ENCODE data around the gene SLC34A2.

DNA sequence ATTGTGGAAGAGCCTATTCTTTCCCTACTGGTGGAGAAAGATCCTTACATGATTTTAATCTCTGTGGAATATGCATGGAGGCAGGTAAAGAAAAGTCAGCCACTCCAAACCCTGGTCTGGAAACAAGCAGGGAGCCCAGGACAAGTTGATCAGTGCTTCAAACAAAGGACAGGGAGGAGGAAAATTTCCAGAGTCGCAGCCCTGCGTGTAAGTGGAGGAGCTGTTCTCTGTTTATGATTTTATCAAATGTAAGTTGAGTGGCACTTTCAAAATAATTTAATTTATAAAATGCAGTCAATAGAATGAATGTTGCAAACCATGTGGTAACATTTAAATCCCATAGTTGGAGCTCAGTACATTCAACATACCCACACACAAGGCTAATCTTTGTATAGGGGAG is 57.0 kb downstream of the SLC34A2 start:
- TF ChIP-seq FOXM1 (IDR thresholded peaks at IDR 0.05; ENCODE audit: borderline replicate concordance, low read depth): no peak
- no peak for TF ChIP-seq EGR1 (IDR thresholded peaks at IDR 0.05)
- no peak for TF ChIP-seq TEAD4 (IDR thresholded peaks at IDR 0.05)
- TF ChIP-seq TAF1 (IDR thresholded peaks at IDR 0.05; ENCODE audit: low read depth): no peak
- TF ChIP-seq RAD21 (IDR thresholded peaks at IDR 0.05; ENCODE audit: low read depth): no peak
- TF ChIP-seq, protein P1, sequence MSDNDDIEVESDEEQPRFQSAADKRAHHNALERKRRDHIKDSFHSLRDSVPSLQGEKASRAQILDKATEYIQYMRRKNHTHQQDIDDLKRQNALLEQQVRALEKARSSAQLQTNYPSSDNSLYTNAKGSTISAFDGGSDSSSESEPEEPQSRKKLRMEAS (IDR thresholded peaks at IDR 0.05): no peak
- TF ChIP-seq CEBPB (IDR thresholded peaks at IDR 0.05): no peak
- TF ChIP-seq, protein P2, sequence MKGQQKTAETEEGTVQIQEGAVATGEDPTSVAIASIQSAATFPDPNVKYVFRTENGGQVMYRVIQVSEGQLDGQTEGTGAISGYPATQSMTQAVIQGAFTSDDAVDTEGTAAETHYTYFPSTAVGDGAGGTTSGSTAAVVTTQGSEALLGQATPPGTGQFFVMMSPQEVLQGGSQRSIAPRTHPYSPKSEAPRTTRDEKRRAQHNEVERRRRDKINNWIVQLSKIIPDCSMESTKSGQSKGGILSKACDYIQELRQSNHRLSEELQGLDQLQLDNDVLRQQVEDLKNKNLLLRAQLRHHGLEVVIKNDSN (IDR thresholded peaks at IDR 0.05): no peak
- no peak for TF ChIP-seq TCF12 (IDR thresholded peaks at IDR 0.05; ENCODE audit: low read depth)
- no peak for TF ChIP-seq EP300 (IDR thresholded peaks at IDR 0.05; ENCODE audit: borderline replicate concordance)
- TF ChIP-seq CREB1 (IDR thresholded peaks at IDR 0.05; ENCODE audit: low read depth): no peak
- TF ChIP-seq, protein P3, sequence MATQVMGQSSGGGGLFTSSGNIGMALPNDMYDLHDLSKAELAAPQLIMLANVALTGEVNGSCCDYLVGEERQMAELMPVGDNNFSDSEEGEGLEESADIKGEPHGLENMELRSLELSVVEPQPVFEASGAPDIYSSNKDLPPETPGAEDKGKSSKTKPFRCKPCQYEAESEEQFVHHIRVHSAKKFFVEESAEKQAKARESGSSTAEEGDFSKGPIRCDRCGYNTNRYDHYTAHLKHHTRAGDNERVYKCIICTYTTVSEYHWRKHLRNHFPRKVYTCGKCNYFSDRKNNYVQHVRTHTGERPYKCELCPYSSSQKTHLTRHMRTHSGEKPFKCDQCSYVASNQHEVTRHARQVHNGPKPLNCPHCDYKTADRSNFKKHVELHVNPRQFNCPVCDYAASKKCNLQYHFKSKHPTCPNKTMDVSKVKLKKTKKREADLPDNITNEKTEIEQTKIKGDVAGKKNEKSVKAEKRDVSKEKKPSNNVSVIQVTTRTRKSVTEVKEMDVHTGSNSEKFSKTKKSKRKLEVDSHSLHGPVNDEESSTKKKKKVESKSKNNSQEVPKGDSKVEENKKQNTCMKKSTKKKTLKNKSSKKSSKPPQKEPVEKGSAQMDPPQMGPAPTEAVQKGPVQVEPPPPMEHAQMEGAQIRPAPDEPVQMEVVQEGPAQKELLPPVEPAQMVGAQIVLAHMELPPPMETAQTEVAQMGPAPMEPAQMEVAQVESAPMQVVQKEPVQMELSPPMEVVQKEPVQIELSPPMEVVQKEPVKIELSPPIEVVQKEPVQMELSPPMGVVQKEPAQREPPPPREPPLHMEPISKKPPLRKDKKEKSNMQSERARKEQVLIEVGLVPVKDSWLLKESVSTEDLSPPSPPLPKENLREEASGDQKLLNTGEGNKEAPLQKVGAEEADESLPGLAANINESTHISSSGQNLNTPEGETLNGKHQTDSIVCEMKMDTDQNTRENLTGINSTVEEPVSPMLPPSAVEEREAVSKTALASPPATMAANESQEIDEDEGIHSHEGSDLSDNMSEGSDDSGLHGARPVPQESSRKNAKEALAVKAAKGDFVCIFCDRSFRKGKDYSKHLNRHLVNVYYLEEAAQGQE (IDR thresholded peaks at IDR 0.05; ENCODE audit: low read depth): no peak
- TF ChIP-seq ZBTB7A (IDR thresholded peaks at IDR 0.05; ENCODE audit: low read depth): no peak
- no peak for TF ChIP-seq YY1 (IDR thresholded peaks at IDR 0.05; ENCODE audit: low read depth)

Measured in Ishikawa (cell line).